H1 (cell line): ENCODE measurements around the gene WDFY1.

ENCODE experiments used
- CTCF ChIP-seq, 3 experiments: IDR thresholded peaks; 1 replicate in 2 of 3; 2 replicates in 1 of 3; pipeline versions ENCODE4 v1.5.1 to v1.6.1; 2011; ENCODE audit warnings: low read length in 3 of 3, mild to moderate bottlenecking in 3 of 3, inconsistent platforms in 2 of 3, low read depth in 1 of 3, moderate library complexity in 1 of 3; ENCODE audit not compliant: insufficient read depth in 1 of 3; ENCODE audit errors: control extremely low read depth in 1 of 3
- EP300 ChIP-seq, 2 experiments: IDR thresholded peaks; 1 replicate in 1 of 2; 2 replicates in 1 of 2; pipeline ENCODE4 v1.6.1; 2011 to 2012; ENCODE audit warnings: low read depth in 2 of 2, low read length in 2 of 2, mild to moderate bottlenecking in 2 of 2, borderline replicate concordance in 1 of 2, inconsistent platforms in 1 of 2, moderate library complexity in 1 of 2
- JUND ChIP-seq: IDR thresholded peaks from 2 replicates; pipeline ENCODE4 v1.6.1; 2011; ENCODE audit warnings: mild to moderate bottlenecking, improper control_type of control experiment, low read length
- MAX ChIP-seq: IDR thresholded peaks from 2 replicates; pipeline ENCODE4 v1.6.1; 2012; ENCODE audit warnings: inconsistent platforms
- TAF7 ChIP-seq: optimal IDR thresholded peaks from 2 replicates; pipeline ENCODE3; 2011; ENCODE audit warnings: low read depth, mild to moderate bottlenecking, inconsistent platforms, low read length, moderate library complexity, borderline replicate concordance

GRCh38 chr2:223952280-223952968, 7.3 kb upstream of the WDFY1 start:
- TF ChIP-seq JUND (no peak), CTCF (IDR thresholded peaks at IDR 0.05; ENCODE audit: control extremely low read depth in 1 of 3, insufficient read depth in 1 of 3, low read depth in 1 of 3, low read length in 3 of 3) (no peak), EP300 (IDR thresholded peaks at IDR 0.05; ENCODE audit: borderline replicate concordance in 1 of 2, low read depth in 2 of 2, low read length in 2 of 2) (no peak), TAF7 (no peak), MAX (no peak)
